ENCODE measurements around the gene LAD1. TPM values are rescaled to one million over a fixed set of nuclear protein-coding genes. Genes with fewer than 3 reads are reported as not detected.

LAD1 gene
- total RNA-seq, 2 experiments from 2014 or later = not detected

GRCh38 chr1:201389051-201389450, 10.1 kb downstream of the LAD1 start:
- no peaks in the 10 kb centered on the region for H3K36me3 ChIP-seq (ENCODE audit: insufficient read depth, low read length)
- intact Hi-C loops (cut with micrococcal nuclease; ENCODE audit: unreplicated experiment) = no loop called here
- no peaks in the 10 kb centered on the region for H3K9me3 ChIP-seq (ENCODE audit: low read length)
- H4K20me1 ChIP-seq (ENCODE audit: insufficient read depth, low read length) = no peaks in the 10 kb centered on the region
- TF ChIP-seq EZH2phosphoT487 (IDR thresholded peaks at IDR 0.05; ENCODE audit: borderline replicate concordance, low read depth, low read length) (no peak), CTCF (conservative IDR thresholded peaks at IDR 0.05; ENCODE audit: low read length) (no peak)
- ChIA-PET CTCF (ENCODE audit: unreplicated experiment) (no interaction called here), POLR2A (interaction anchor here (0.5 to 1.0 kb wide), 2 partner anchors 8 to 45 kb away, joined by 4 read pairs; no protein-coding TSS in a partner anchor)
- no peak for DNase-seq (ENCODE audit: low spot score)
- no peaks in the 10 kb centered on the region for H3K4me1 ChIP-seq (ENCODE audit: insufficient read depth, low read length, poor library complexity, severe bottlenecking)
- no peaks in the 10 kb centered on the region for H3K79me2 ChIP-seq (ENCODE audit: insufficient read depth, low read depth, low read length)
- H2AFZ ChIP-seq (ENCODE audit: low read length) = no peak overlapping the region
- BruUV-seq (replicated peaks) = no TSS peak
- H3K4me2 ChIP-seq (ENCODE audit: low read length) = no peak overlapping the region
- H3K9me2 ChIP-seq (ENCODE audit: insufficient read depth, low read length) = no peaks in the 10 kb centered on the region
- no peak overlapping the region for H3K27ac ChIP-seq (ENCODE audit: low read depth, low read length, poor library complexity, severe bottlenecking)
- no peak overlapping the region for H3K4me3 ChIP-seq (ENCODE audit: low read depth, low read length, poor library complexity, severe bottlenecking)

GRCh38 chr1:201386208-201386607, 12.9 kb downstream of the LAD1 start:
- no TSS peak for BruUV-seq (replicated peaks)
- DNase-seq (ENCODE audit: low spot score) = no peak
- ChIA-PET CTCF (ENCODE audit: unreplicated experiment) (no interaction called here), POLR2A (no interaction called here)
- Histone ChIP-seq H3K4me2 (ENCODE audit: low read length) (no peak overlapping the region), H3K79me2 (ENCODE audit: insufficient read depth, low read depth, low read length) (no peaks in the 10 kb centered on the region), H2AFZ (ENCODE audit: low read length) (no peak overlapping the region), H3K9me3 (ENCODE audit: low read length) (no peaks in the 10 kb centered on the region), H3K36me3 (ENCODE audit: insufficient read depth, low read length) (no peaks in the 10 kb centered on the region), H3K4me3 (ENCODE audit: low read depth, low read length, poor library complexity, severe bottlenecking) (no peak overlapping the region), H3K4me1 (ENCODE audit: insufficient read depth, low read length, poor library complexity, severe bottlenecking) (no peaks in the 10 kb centered on the region), H3K27ac (ENCODE audit: low read depth, low read length, poor library complexity, severe bottlenecking) (no peak overlapping the region), H4K20me1 (ENCODE audit: insufficient read depth, low read length) (no peaks in the 10 kb centered on the region), H3K9me2 (ENCODE audit: insufficient read depth, low read length) (no peaks in the 10 kb centered on the region)
- intact Hi-C loops (cut with micrococcal nuclease; ENCODE audit: unreplicated experiment) = no loop called here
- TF ChIP-seq CTCF (conservative IDR thresholded peaks at IDR 0.05; ENCODE audit: low read length) (no peak), EZH2phosphoT487 (IDR thresholded peaks at IDR 0.05; ENCODE audit: borderline replicate concordance, low read depth, low read length) (no peak)

DNA sequence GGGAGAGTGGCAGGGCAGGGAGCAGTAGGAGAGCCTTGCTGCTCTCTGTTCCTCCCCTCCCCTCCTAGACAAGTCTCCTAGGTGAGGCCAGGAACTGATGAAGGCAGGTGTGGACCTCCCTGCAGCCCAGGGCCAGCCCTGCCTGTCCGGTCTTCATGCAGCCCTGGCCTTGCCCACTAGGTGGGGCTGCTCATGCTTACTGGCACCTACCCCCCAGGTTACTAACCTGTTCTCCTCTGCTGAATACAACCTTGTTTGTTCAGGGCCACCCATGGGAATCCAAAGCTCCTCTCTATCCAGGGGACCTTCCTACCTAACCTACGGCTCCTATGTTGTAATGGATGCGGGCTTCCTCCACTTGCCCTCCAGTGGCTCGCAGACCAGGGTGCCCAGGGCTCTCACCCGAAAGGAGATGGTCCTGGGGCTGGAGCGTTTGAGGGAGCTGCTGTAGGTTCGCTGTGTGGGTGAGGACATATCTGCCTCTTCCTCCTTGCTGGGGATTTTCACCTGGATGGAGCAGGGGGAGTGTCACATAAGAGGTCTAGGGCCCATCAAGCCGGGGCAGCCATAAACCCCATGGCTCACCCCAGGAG, 13.7 kb downstream of the LAD1 start:
- no peaks in the 10 kb centered on the region for H4K20me1 ChIP-seq (ENCODE audit: insufficient read depth, low read length)
- no peak overlapping the region for H3K27ac ChIP-seq (ENCODE audit: low read depth, low read length, poor library complexity, severe bottlenecking)
- no peaks in the 10 kb centered on the region for H3K79me2 ChIP-seq (ENCODE audit: insufficient read depth, low read depth, low read length)
- ChIA-PET POLR2A (no interaction called here), CTCF (ENCODE audit: unreplicated experiment) (interaction anchor here (1.0 kb wide), 1 partner anchor 24 kb away, joined by 3 read pairs; no protein-coding TSS in a partner anchor)
- no peaks in the 10 kb centered on the region for H3K9me2 ChIP-seq (ENCODE audit: insufficient read depth, low read length)
- H3K4me3 ChIP-seq (ENCODE audit: low read depth, low read length, poor library complexity, severe bottlenecking) = no peak overlapping the region
- H3K4me1 ChIP-seq (ENCODE audit: insufficient read depth, low read length, poor library complexity, severe bottlenecking) = no peaks in the 10 kb centered on the region
- peak; percentile 89 for TF ChIP-seq CTCF (conservative IDR thresholded peaks at IDR 0.05; ENCODE audit: low read length)
- no peak for TF ChIP-seq EZH2phosphoT487 (IDR thresholded peaks at IDR 0.05; ENCODE audit: borderline replicate concordance, low read depth, low read length)
- no peaks in the 10 kb centered on the region for H3K9me3 ChIP-seq (ENCODE audit: low read length)
- DNase-seq (ENCODE audit: low spot score) = peak; percentile 63
- H2AFZ ChIP-seq (ENCODE audit: low read length) = no peak overlapping the region
- BruUV-seq (replicated peaks) = no TSS peak
- intact Hi-C loops (cut with micrococcal nuclease; ENCODE audit: unreplicated experiment) = loop anchor here (1.0 kb wide), 2 partner anchors 23 to 128 kb away; no protein-coding TSS in a partner anchor
- no peak overlapping the region for H3K4me2 ChIP-seq (ENCODE audit: low read length)
- H3K36me3 ChIP-seq (ENCODE audit: insufficient read depth, low read length) = no peaks in the 10 kb centered on the region
